H1 (cell line): Measurements from ENCODE around the gene SPSB2. TPM values are rescaled to one million over a fixed set of nuclear protein-coding genes. Genes with fewer than 3 reads are reported as not detected.

Source experiments
- CTCF ChIA-PET: fragments of 300-600 bp; sonication (Branson Sonifier 250); formaldehyde crosslinking; loops from one replicate; lab custom pipeline; 2021; ENCODE audit not compliant: partially characterized antibody; lab: Charles Lee
- POLR2A ChIA-PET: fragments of 300-600 bp; sonication (Branson Sonifier 250); formaldehyde crosslinking; loops from one replicate; lab custom pipeline; 2021; ENCODE audit warnings: inconsistent platforms; ENCODE audit not compliant: partially characterized antibody; lab: Charles Lee
- DNase-seq, 2 experiments: peaks; one replicate each; pipeline versions ENCODE4 v3.0.0 to v3.0.0-alpha.2; 2010 to 2022; ENCODE audit warnings: low spot score in 2 of 2, low read depth in 1 of 2, mixed read lengths in 1 of 2
- FAIRE-seq: peaks from 2 replicates; lab custom pipeline; 2011; peaks lifted over from hg19 to GRCh38; lab: Jason Lieb, UNC
- H2AFZ ChIP-seq: 2 replicates; pipeline ENCODE4 v1.8.1; 2012; ENCODE audit warnings: low read length, inconsistent platforms
- H2AK5ac ChIP-seq: 2 replicates; pipeline ENCODE4 v1.6.1; 2013; ENCODE audit warnings: low read depth, low read length
- H2BK120ac ChIP-seq: replicated peaks from 2 replicates; pipeline ENCODE3; 2013; ENCODE audit warnings: low read depth, low read length, inconsistent platforms
- H2BK12ac ChIP-seq: 2 replicates; pipeline ENCODE4 v1.6.1; 2013; ENCODE audit warnings: low read depth, low read length
- H2BK15ac ChIP-seq: 2 replicates; pipeline ENCODE4 v1.6.1; 2013; ENCODE audit warnings: low read length
- H2BK20ac ChIP-seq: 2 replicates; pipeline ENCODE4 v1.6.1; 2013; ENCODE audit warnings: low read length
- H2BK5ac ChIP-seq: 2 replicates; pipeline ENCODE4 v1.6.1; 2013; ENCODE audit warnings: low read depth, low read length
- H3K14ac ChIP-seq: 2 replicates; pipeline ENCODE4 v1.6.1; 2013; ENCODE audit warnings: inconsistent platforms; ENCODE audit not compliant: insufficient read length
- H3K18ac ChIP-seq: 2 replicates; pipeline ENCODE4 v1.6.1; 2013; ENCODE audit warnings: low read length; ENCODE audit errors: extremely low read depth
- H3K23ac ChIP-seq: 2 replicates; pipeline ENCODE4 v1.6.1; 2013; ENCODE audit warnings: inconsistent platforms; ENCODE audit not compliant: insufficient read length
- H3K23me2 ChIP-seq: 2 replicates; pipeline ENCODE4 v1.6.1; 2013; ENCODE audit warnings: low read depth, low read length
- H3K27ac ChIP-seq: 2 replicates; pipeline ENCODE4 v1.6.1; 2011; ENCODE audit warnings: low read depth, low read length, inconsistent platforms
- H3K27me3 ChIP-seq, 4 experiments: replicated peaks in 1 of 4; 1 replicate in 1 of 4; 2 replicates in 3 of 4; pipeline versions ENCODE4 v1.6.1 to v1.8.1; 2011 to 2013; ENCODE audit warnings: low read length in 3 of 4, mild to moderate bottlenecking in 3 of 4, inconsistent platforms in 2 of 4, mixed read lengths in 2 of 4, moderate library complexity in 1 of 4; ENCODE audit not compliant: control insufficient read depth in 3 of 4, insufficient read depth in 3 of 4; ENCODE audit errors: extremely low read depth in 1 of 4
- H3K36me3 ChIP-seq, 4 experiments: 2 replicates each; pipeline versions ENCODE4 v1.6.1 to v1.8.1; 2011 to 2013; ENCODE audit warnings: mild to moderate bottlenecking in 4 of 4, low read length in 3 of 4, moderate library complexity in 2 of 4, control low read depth in 1 of 4, inconsistent platforms in 1 of 4; ENCODE audit not compliant: insufficient read depth in 4 of 4, control insufficient read depth in 2 of 4
- H3K4ac ChIP-seq: replicated peaks from 2 replicates; pipeline ENCODE3; 2013; ENCODE audit warnings: low read length, low read depth, mixed read lengths, inconsistent platforms; ENCODE audit not compliant: insufficient read length
- H3K4me1 ChIP-seq, 4 experiments: replicated peaks in 1 of 4; 1 replicate in 1 of 4; 2 replicates in 3 of 4; pipeline versions ENCODE4 v1.6.1 to v1.8.1; 2011 to 2013; ENCODE audit warnings: low read length in 3 of 4, inconsistent platforms in 2 of 4, mixed read lengths in 1 of 4; ENCODE audit not compliant: insufficient read depth in 4 of 4, control insufficient read depth in 3 of 4
- H3K4me2 ChIP-seq, 2 experiments: 2 replicates each; pipeline versions ENCODE4 v1.6.1 to v1.8.1; 2011 to 2013; ENCODE audit warnings: low read depth in 2 of 2, low read length in 2 of 2, control low read depth in 1 of 2, inconsistent platforms in 1 of 2, mild to moderate bottlenecking in 1 of 2; ENCODE audit not compliant: insufficient read depth in 1 of 2
- H3K4me3 ChIP-seq, 4 experiments: fragments of 200-600, 300-600 bp in 1 of 4; sonication (generic), shearing (Covaris generic), sonication (Bioruptor Twin) in 1 of 4; 2 replicates each; pipeline versions ENCODE4 v1.5.1 to v1.8.1; 2011 to 2016; ENCODE audit warnings: low read length in 4 of 4, low read depth in 3 of 4, control low read depth in 2 of 4, inconsistent platforms in 2 of 4, mild to moderate bottlenecking in 2 of 4, mixed read lengths in 1 of 4, moderate library complexity in 1 of 4; ENCODE audit not compliant: insufficient read depth in 2 of 4; ENCODE audit errors: extremely low read depth in 1 of 4
- H3K56ac ChIP-seq: replicated peaks from 2 replicates; pipeline ENCODE3; 2013; ENCODE audit warnings: low read depth, mild to moderate bottlenecking, mixed read lengths, low read length, inconsistent platforms; ENCODE audit not compliant: insufficient read length
- H3K79me1 ChIP-seq: 2 replicates; pipeline ENCODE4 v1.6.1; 2013; ENCODE audit warnings: low read depth, low read length, control low read depth
- H3K79me2 ChIP-seq, 2 experiments: 2 replicates each; pipeline versions ENCODE4 v1.6.1 to v1.8.1; 2012 to 2013; ENCODE audit warnings: low read length in 2 of 2, mild to moderate bottlenecking in 2 of 2, inconsistent platforms in 1 of 2; ENCODE audit not compliant: insufficient read depth in 2 of 2, control insufficient read depth in 1 of 2
- H3K9ac ChIP-seq, 4 experiments: replicated peaks in 1 of 4; 1 replicate in 1 of 4; 2 replicates in 3 of 4; pipeline versions ENCODE4 v1.6.1 to v1.8.1; 2011 to 2013; ENCODE audit warnings: low read depth in 3 of 4, low read length in 3 of 4, control low read depth in 2 of 4, mild to moderate bottlenecking in 2 of 4, moderate library complexity in 2 of 4, inconsistent platforms in 1 of 4; ENCODE audit errors: extremely low read depth in 1 of 4
- H3K9me3 ChIP-seq, 2 experiments: 2 replicates each; pipeline versions ENCODE4 v1.6.1 to v1.8.1; 2012 to 2013; ENCODE audit warnings: mild to moderate bottlenecking in 2 of 2, moderate library complexity in 2 of 2, control low read depth in 1 of 2, inconsistent platforms in 1 of 2, low read depth in 1 of 2, low read length in 1 of 2, mixed read lengths in 1 of 2; ENCODE audit not compliant: insufficient read depth in 2 of 2
- H4K20me1 ChIP-seq, 2 experiments: replicated peaks in 1 of 2; 2 replicates each; pipeline versions ENCODE3 to v1.8.1; 2011 to 2013; ENCODE audit warnings: inconsistent platforms in 2 of 2, low read length in 2 of 2, mild to moderate bottlenecking in 1 of 2; ENCODE audit not compliant: insufficient read depth in 2 of 2, control insufficient read depth in 1 of 2
- H4K5ac ChIP-seq: 2 replicates; pipeline ENCODE4 v1.6.1; 2013; ENCODE audit warnings: low read length, low read depth, mixed read lengths, inconsistent platforms; ENCODE audit not compliant: insufficient read length
- H4K8ac ChIP-seq: 2 replicates; pipeline ENCODE4 v1.8.0; 2013; ENCODE audit warnings: mild to moderate bottlenecking, moderate library complexity, low read length, inconsistent platforms; ENCODE audit not compliant: insufficient read depth; ENCODE audit errors: extremely low read depth
- H4K91ac ChIP-seq: replicated peaks from 2 replicates; pipeline ENCODE3; 2013; ENCODE audit warnings: low read length, mixed read lengths, inconsistent platforms; ENCODE audit not compliant: insufficient read length
- BCL11A ChIP-seq, 2 experiments: IDR thresholded peaks; one replicate each; pipeline ENCODE4 v1.6.1; 2011; ENCODE audit warnings: low read depth in 2 of 2, low read length in 2 of 2, mild to moderate bottlenecking in 2 of 2
- CBX8 ChIP-seq: fragments of 300-800, 300-1000 bp; sonication (generic); IDR thresholded peaks from 2 replicates; pipeline ENCODE4 v1.7.1; 2016; ENCODE audit warnings: low read depth, low read length, borderline replicate concordance
- NANOG ChIP-seq: IDR thresholded peaks from 2 replicates; pipeline ENCODE4 v1.6.1; 2011; ENCODE audit warnings: low read length, low read depth, mild to moderate bottlenecking, inconsistent platforms; ENCODE audit not compliant: insufficient read depth, poor library complexity, severe bottlenecking
- PHF8 ChIP-seq: fragments of 200-600 bp; sonication (generic); conservative IDR thresholded peaks from 2 replicates; pipeline ENCODE4 v1.7.1; 2012; ENCODE audit warnings: low read depth, mild to moderate bottlenecking, inconsistent platforms, low read length, moderate library complexity
- POU5F1 ChIP-seq: IDR thresholded peaks from 2 replicates; pipeline ENCODE4 v1.6.1; 2011; ENCODE audit warnings: low read depth, mild to moderate bottlenecking, low read length, moderate library complexity
- SIX5 ChIP-seq: IDR thresholded peaks from 2 replicates; pipeline ENCODE4 v1.6.1; 2011; ENCODE audit warnings: mild to moderate bottlenecking, low read depth, low read length
- SRF ChIP-seq: IDR thresholded peaks from 2 replicates; pipeline ENCODE4 v1.6.1; 2011; ENCODE audit warnings: mild to moderate bottlenecking, low read depth, low read length, moderate library complexity
- TAF7 ChIP-seq: optimal IDR thresholded peaks from 2 replicates; pipeline ENCODE3; 2011; ENCODE audit warnings: low read depth, mild to moderate bottlenecking, inconsistent platforms, low read length, moderate library complexity, borderline replicate concordance
- ZNF274 ChIP-seq: IDR thresholded peaks from 2 replicates; pipeline ENCODE4 v1.7.0; 2012; ENCODE audit warnings: low read length, borderline replicate concordance; ENCODE audit errors: extremely low read depth
- WGBS, 2 experiments: shearing (Covaris generic) in 1 of 2; methylation state at CpG; one replicate each; pipeline versions ENCODE4 v1.1.6 to v1.1.7; 2013 to 2015; ENCODE audit warnings: low lambda C conversion rate in 2 of 2, mixed read lengths in 2 of 2, inconsistent platforms in 1 of 2, low coverage in 1 of 2, missing lambda C conversion rate in 1 of 2; ENCODE audit not compliant: insufficient replicate concordance in 2 of 2, insufficient coverage in 1 of 2, insufficient read length in 1 of 2; ENCODE audit errors: extremely low coverage in 1 of 2, missing lambda C conversion rate in 1 of 2; 5-methylcytosine and 5-hydroxymethylcytosine counted together
- polyA plus RNA-seq, 7 experiments: library from polyadenylated mRNA; depleted of rRNA in 3 of 7; stranded (reverse) in 5 of 7; unstranded in 2 of 7; fragments of >200 nt in 5 of 7; fragments of 200-250 nt in 2 of 7; gene quantifications; 1 replicate in 5 of 7; 2 replicates in 1 of 7; 4 replicates in 1 of 7; pipeline versions ENCODE4 v1.2.1 to v1.2.3, GENCODE V29; 2011 to 2013; ENCODE audit warnings: missing spikeins in 2 of 7, mixed read lengths in 2 of 7
- total RNA-seq: library from RNA; stranded (reverse); fragmentation: NEBNext Ultra II Directional; extraction: Animal tissue kit (Norgen Biotek cat#: 25700); gene quantifications from 2 replicates; pipeline ENCODE4 v1.2.1, GENCODE V29; 2021
- TF ChIP-seq, protein P1 (sequence below): IDR thresholded peaks from 2 replicates; pipeline ENCODE4 v1.6.1; 2011; ENCODE audit warnings: low read length, improper control_type of control experiment
- TF ChIP-seq, protein P2 (sequence below): IDR thresholded peaks from 2 replicates; pipeline ENCODE4 v1.6.1; 2011; ENCODE audit warnings: low read depth, mild to moderate bottlenecking, low read length; ENCODE audit not compliant: insufficient read depth

The SPSB2 gene
- total and polyA plus RNA-seq, 2 of the 8 experiments (the other 6 are each of a cell fraction or from before 2014, with no cell fraction given): 13.0 to 23.2 TPM

DNA sequence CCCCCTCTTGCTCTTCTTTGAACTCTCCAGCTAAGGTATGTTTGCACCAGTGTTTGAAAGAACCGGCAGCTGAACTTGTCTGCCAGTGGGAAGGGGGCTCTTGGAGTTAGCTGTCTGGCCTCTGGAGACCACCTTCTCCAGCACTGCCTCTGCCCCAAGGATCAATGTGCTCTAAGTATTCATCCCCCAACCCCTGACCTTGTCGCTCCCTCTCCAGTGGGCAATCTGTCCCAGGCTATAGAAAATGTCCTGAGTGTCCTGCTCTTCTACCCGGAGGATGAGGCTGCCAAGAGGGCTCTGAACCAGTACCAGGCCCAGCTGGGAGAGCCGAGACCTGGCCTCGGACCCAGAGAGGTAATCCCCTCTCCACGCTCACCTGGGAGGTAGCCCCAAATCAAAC is 42.1 kb downstream of the SPSB2 start:
- TF ChIP-seq ZNF274: no peak
- no peak for TF ChIP-seq TAF7
- TF ChIP-seq NANOG: no peak
- TF ChIP-seq POU5F1: no peak
- no peak for TF ChIP-seq CBX8
- TF ChIP-seq, protein P1, sequence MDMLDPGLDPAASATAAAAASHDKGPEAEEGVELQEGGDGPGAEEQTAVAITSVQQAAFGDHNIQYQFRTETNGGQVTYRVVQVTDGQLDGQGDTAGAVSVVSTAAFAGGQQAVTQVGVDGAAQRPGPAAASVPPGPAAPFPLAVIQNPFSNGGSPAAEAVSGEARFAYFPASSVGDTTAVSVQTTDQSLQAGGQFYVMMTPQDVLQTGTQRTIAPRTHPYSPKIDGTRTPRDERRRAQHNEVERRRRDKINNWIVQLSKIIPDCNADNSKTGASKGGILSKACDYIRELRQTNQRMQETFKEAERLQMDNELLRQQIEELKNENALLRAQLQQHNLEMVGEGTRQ: no peak
- TF ChIP-seq PHF8: no peak
- TF ChIP-seq, protein P2, sequence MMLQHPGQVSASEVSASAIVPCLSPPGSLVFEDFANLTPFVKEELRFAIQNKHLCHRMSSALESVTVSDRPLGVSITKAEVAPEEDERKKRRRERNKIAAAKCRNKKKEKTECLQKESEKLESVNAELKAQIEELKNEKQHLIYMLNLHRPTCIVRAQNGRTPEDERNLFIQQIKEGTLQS: no peak
- no peak for TF ChIP-seq BCL11A (IDR thresholded peaks at IDR 0.05; ENCODE audit: low read depth in 2 of 2, low read length in 2 of 2)
- no peak for TF ChIP-seq SIX5
- no peak for TF ChIP-seq SRF
- no peak overlapping the region for H2BK120ac ChIP-seq
- H2BK20ac ChIP-seq: no peak overlapping the region
- H3K79me2 ChIP-seq: peaks cover 0 to 9% of the 10 kb centered on the region in 2 experiments; a peak in 1 of 4 replicates
- no peak overlapping the region for H2AK5ac ChIP-seq
- no peak overlapping the region for H2BK5ac ChIP-seq
- peaks cover 9% of the 10 kb centered on the region; the same call in 1 of the 2 replicates for H3K23me2 ChIP-seq
- ChIA-PET POLR2A (interaction anchor here (1.1 to 27.1 kb wide), 7 partner anchors 10 to 131 kb away, joined by 3 to 388 read pairs (median 17); partner anchors contain the start of genes CDCA3, GNB3, GPR162 and MLF2), CTCF (interaction anchor here (0.6 to 23.7 kb wide), 4 partner anchors 16 to 77 kb away, joined by 3 to 532 read pairs (median 294); partner anchors contain the start of genes CD4, CDCA3, GNB3 and LAG3)
- H3K9ac ChIP-seq: no peak overlapping the region
- H3K56ac ChIP-seq: no peak overlapping the region
- no peak overlapping the region for H4K8ac ChIP-seq
- H3K4me2 ChIP-seq: no peak overlapping the region
- no peak overlapping the region for H2BK15ac ChIP-seq
- peaks cover 0 to 4% of the 10 kb centered on the region in 2 experiments for H4K20me1 ChIP-seq
- H4K91ac ChIP-seq: no peak overlapping the region
- H3K4me1 ChIP-seq: peaks cover 4 to 18% (median 10%) of the 10 kb centered on the region in 4 experiments
- H4K5ac ChIP-seq: no peak overlapping the region
- no peak overlapping the region for H2AFZ ChIP-seq
- 91% methylated on average over 6 of the region's 6 CpGs; no CpG with 5 or more reads in 1 of the 2 experiments for WGBS, 2 experiments
- no peak for FAIRE-seq
- H3K27me3 ChIP-seq: no peaks in the 10 kb centered on the region; a peak in 2 of 7 replicates
- H2BK12ac ChIP-seq: no peak overlapping the region
- no peak for DNase-seq
- H3K27ac ChIP-seq: no peak overlapping the region
- peaks cover 4% of the 10 kb centered on the region for H3K79me1 ChIP-seq
- H3K14ac ChIP-seq: no peak overlapping the region
- no peak overlapping the region for H3K18ac ChIP-seq
- no peak overlapping the region for H3K4ac ChIP-seq
- H3K4me3 ChIP-seq: no peak overlapping the region
- no peaks in the 10 kb centered on the region for H3K9me3 ChIP-seq
- peaks cover 16 to 36% (median 30%) of the 10 kb centered on the region in 4 experiments for H3K36me3 ChIP-seq
- no peak overlapping the region for H3K23ac ChIP-seq
